Sigmoid colon (tissue), 4 donors: ENCODE data around the gene WDR73.

Source experiments
- EP300 ChIP-seq, 4 donors: sonication (generic); formaldehyde crosslinking; IDR thresholded peaks; one replicate each; pipeline ENCODE4 v1.6.1; 2017; ENCODE audit warnings: antibody characterized with exemption in 4 of 4
- POLR2A ChIP-seq, 2 donors: fragments of 450-650 bp; IDR thresholded peaks; one replicate each; pipeline ENCODE4 v1.6.1; 2016; ENCODE audit warnings: antibody characterized with exemption in 2 of 2, mild to moderate bottlenecking in 2 of 2, moderate library complexity in 2 of 2
- TF ChIP-seq, protein P1 (sequence below), 4 experiments: fragments of 450-650 bp in 3 of 4; fragments of 200-600 bp in 1 of 4; IDR thresholded peaks; one replicate each; pipeline ENCODE4 v1.5.1; 2016 to 2019; ENCODE audit warnings: antibody characterized with exemption in 4 of 4, mild to moderate bottlenecking in 3 of 4, moderate library complexity in 2 of 4

DNA sequence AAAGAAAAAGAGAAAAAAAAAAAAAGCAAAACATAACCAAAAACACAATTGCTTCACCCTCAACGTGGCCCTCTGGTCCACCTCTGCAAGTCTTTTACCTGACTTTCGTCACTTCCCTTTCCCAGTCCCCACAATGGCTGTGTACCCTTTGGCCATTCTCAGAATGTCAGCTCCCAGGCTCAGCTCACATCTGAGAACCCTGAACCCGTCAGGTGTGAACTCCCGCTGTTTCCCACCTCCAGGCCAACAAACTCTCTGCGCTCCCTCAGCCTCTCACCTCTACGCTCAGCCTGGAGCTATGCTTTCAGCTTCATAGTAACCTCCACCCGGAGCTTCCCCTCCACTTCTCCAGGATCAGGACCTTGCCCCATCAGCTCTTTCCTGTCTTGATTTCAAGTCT is 29.7 kb downstream of the WDR73 start:
- TF ChIP-seq POLR2A (IDR thresholded peaks at IDR 0.05) (no peak), EP300 (IDR thresholded peaks at IDR 0.05) (no peak)
- TF ChIP-seq, protein P1, sequence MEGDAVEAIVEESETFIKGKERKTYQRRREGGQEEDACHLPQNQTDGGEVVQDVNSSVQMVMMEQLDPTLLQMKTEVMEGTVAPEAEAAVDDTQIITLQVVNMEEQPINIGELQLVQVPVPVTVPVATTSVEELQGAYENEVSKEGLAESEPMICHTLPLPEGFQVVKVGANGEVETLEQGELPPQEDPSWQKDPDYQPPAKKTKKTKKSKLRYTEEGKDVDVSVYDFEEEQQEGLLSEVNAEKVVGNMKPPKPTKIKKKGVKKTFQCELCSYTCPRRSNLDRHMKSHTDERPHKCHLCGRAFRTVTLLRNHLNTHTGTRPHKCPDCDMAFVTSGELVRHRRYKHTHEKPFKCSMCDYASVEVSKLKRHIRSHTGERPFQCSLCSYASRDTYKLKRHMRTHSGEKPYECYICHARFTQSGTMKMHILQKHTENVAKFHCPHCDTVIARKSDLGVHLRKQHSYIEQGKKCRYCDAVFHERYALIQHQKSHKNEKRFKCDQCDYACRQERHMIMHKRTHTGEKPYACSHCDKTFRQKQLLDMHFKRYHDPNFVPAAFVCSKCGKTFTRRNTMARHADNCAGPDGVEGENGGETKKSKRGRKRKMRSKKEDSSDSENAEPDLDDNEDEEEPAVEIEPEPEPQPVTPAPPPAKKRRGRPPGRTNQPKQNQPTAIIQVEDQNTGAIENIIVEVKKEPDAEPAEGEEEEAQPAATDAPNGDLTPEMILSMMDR (IDR thresholded peaks at IDR 0.05): no peak
